Non-pigmented ciliary epithelial cell (primary cell): ENCODE results near the gene ADGRD2.

Experiments used
- DNase-seq: peaks from one replicate; pipeline ENCODE4 v3.0.0-alpha.2; 2010; ENCODE audit warnings: low read depth

The ADGRD2 gene

DNA sequence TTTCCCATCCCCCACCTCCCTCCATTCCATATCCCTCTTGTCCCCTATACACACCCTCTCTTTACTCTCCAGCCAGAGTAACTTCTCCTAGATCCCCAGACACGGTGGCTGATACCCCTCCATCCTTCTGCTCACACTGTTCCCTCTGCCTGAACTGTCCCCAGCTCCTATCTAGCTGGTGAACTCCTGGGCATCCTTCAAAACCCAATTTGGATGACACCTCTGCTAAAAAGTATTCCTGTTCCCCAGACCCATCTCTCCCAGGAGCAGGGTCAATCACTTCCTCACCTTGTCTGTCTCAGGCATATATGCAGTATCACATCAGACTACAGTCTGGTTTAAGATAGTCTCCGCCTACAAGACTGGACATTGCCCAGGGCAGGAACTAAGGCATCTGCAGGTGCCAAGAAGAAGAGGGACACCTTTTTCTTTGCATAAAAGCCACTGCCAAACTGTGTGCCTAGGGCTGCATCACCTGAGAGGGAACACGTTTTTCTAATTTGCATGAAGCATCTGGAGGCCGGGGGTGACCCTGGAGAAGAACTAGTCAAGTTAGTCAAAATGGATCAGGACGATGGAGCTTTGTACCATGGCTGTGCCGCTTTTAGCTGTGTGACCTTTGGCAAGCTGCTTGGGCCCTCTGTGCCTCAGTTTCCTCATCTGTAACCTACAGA is 29.8 kb downstream of the ADGRD2 start:
- no peak for DNase-seq

DNA sequence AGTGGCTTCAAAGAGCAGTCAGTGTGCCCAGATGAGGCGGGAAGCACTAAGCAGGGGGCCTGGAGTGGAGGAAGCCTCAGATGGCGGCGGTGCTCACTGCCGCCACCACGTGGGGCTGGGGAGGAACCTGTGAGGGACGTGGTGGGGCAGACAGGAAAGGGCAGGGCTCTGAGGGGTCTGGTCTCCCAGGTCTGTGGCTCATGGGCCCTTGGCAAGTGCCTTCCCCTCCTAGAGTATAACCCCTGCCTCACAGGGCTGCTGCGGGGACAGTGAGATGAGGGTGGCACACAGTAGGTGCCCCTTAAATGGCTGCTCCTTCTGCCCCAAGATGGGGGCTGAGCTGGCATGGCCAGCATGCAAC is 30.4 kb downstream of the ADGRD2 start:
- no peak for DNase-seq

DNA sequence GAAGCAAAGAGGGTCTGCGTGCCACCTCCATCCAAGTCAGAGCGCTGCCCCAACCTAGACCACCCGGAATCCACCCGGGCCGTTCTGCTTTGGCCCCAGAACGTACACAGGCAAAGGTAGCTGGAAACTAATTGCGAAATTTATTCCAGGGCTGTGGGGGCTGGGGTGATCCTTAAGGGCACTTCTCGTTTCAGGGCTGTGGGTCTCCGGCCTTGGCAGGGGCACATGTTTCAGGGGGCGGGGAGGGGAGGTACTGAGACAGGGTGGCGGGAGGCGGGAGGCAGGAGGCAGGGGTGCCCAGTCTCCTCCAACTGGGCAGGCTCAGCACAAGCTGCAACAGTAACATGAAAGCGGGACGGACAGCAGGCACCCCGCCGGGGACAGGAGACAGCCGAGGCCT is 30.9 kb downstream of the ADGRD2 start:
- DNase-seq: no peak

DNA sequence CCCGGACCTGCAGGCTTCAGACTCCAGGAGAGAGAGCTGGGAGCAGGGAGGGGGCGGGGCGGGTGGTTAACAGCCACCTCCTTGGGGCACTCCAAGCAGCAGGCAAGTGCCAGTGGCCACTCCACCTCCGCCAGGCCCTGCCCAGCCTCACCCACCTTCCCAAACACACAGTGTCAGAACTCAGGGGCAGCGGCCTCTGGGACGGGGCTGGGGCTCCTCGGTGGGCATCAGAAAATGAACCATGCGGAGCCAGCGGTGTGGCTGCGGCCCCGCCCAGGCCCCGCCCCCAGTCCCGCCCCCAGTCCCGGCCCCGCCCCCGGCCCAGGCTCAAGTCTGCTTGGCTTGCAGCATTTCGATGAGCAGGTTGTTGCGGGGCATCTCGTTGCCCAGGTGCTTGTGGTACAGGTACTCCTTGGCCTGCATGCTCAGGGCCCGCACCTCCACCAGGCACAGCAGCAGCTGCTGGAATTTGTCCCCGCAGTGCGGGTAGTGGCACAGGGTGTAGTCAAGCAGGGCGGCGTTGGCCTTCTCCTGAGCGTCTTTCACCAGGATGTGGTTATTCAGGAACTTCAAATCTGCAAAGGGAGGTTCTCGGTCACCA is 32.3 kb downstream of the ADGRD2 start:
- no peak for DNase-seq

DNA sequence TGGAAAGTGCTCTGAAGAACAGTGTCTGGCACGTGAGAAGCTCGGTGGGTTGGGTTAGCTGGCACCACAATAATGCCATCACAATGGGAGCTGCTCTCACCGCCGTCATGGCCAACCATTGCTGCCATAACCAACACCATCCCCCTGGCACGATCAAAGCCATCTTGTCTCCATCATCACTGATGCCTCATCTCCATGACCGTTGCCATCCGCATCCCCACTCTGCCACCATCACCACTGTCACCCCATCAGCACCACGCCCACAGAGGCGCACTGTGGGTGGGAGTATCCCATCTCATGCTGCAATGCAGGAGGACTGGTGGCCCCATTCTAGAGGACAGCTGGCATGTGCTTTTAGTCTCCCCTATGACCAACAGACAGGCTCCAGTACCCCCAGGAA is 33.2 kb downstream of the ADGRD2 start:
- DNase-seq: no peak

DNA sequence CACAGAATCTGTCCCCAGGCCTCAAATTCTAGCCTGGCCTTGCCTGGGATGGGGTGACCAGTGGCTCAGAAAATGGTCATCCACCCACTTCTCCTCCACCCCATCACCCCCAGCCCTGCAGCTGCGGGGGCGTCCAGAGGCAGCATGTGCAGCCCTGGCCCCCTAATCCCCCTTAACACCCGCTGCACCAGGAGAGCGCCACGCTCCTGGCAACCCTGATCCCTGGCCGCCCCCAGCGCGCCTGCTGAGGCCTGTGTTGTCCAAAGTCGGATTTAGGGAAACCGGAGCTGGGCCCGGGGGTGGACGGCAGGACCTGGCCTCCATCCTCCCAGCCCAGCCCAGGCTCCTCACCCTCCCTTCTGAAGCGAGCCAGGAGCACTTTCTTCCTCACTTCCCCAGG is 35.0 kb downstream of the ADGRD2 start:
- no peak for DNase-seq

DNA sequence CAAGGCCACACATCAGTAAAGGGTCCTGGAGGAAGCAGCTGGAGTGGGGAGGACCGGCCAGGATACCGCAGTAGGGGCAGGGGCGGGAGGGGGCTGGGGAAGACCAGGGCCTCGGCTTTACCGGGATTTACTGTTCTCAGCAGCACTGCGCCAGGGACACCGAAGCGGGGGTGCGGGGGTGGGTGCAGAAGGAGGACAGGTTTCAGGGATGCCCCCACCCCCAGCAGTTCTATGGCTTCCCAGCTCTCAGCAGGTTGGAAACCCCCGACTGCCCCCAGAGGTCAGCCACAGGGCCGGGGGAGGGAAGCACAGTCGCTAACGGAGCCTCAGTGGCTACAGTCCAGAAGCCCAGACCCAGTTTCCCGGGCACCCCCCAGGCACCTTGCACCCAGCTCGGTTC is 35.7 kb downstream of the ADGRD2 start:
- no peak for DNase-seq

DNA sequence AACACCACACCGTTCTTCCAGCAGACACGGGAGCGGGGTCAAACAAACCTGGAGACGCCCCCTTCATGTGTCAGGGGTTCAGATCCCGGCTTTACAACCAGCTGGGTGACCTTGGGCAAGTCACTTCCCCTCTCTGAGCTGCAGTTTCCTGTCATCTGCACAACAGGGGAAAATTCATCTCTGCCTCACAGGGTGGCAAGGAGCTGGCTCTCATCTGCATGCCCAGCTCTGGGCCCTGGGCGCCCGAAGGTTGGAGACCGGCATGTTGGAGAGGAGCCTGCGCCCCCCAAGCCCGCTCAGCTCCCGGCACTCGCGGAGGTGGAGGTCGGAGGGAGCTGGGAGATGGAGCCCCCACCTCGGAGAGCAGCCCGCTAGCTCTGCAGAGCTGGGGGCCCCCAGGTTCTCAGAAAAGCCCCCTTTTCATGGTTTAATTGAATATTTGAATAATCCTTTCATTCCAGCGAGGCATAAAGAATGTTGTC is 36.6 kb downstream of the ADGRD2 start:
- DNase-seq: no peak

DNA sequence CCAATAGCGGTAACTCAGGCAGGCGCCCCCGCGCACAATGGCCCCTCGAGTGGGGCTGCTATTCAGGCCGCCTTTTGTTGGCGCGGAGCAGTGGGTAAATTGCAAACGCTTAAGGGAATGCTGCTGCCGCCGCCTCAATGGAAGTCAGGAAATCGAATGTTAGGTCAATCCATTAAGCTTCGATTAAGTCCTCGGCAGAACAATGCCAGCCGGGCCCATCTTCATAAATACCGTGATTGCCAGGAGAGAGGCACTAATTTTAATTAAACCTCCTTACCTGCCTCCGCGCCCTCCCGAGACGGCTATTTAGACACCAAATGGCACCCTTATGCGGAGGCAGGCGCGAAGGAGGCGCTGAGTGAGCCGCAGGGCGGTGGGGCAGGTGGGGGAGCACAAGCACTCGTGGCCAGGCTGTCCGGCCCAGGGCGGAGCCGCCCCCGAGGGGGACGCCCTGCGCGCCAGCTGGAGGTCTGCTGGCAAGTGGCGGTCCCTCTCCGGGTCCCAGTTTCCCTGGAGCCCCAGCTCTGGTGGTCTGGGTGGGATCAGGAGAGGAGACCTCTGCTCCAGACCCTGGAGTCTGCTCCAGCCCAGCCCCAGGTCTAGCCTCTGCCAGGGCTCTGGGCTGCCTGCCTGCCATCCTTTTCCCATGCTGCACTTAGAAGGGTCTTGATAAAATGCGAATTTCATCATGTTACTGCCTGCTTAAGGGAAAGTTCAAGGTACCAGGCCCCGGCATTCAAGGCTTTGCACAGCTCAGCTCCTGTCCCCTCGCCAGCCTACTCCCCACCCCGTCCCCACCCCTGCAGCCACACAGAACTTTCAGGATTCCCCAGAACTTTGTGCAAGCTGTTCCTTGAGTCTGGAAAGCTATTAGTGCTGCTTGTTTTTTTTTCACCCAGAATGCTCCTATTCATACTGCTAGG is 37.3 kb downstream of the ADGRD2 start:
- DNase-seq: no peak

DNA sequence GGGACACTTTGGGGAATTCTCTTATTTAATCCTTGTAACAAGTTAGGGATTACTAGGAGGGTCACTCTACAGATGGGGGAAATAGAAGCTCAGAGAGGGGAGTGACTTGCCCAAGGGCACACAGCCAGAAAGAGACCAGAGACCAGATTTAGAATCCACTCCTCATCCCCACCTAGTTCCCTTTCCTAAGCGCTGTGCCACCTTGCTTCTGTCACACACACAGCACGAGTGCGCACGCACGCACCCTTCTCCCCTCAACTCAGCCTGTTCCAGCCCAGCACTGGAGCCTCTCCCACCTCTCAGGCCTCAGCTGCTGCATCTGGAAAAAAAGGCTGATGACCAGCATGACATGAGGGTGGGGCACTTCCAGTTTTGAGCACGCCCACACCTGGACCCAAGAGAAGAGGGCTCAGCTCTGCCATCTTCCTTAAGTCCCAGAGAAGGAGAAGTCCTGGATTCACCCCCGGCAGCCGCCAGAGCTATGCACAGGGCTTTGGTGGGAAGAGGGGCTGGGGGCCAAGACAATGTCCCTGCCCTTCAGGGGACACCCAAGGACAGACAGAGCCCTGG is 38.5 kb downstream of the ADGRD2 start:
- no peak for DNase-seq

DNA sequence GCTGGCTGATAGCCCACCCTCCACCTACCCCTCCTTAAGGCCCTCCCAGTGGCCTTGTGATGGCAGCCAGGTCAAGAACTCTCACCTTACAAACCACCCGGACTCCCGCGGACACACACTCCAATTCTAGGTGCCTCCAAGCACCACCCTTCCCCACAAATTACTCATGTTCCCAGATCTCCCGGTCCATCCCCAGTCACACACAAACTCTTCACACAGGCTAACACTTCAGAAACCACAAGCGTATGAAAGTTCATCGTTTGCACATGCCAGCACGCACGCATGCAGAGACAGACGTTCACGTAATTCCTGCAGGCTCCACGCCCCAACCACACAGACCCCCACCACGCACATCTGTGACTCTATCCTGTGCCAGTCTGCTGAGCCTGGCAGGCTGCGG is 39.0 kb downstream of the ADGRD2 start:
- no peak for DNase-seq

DNA sequence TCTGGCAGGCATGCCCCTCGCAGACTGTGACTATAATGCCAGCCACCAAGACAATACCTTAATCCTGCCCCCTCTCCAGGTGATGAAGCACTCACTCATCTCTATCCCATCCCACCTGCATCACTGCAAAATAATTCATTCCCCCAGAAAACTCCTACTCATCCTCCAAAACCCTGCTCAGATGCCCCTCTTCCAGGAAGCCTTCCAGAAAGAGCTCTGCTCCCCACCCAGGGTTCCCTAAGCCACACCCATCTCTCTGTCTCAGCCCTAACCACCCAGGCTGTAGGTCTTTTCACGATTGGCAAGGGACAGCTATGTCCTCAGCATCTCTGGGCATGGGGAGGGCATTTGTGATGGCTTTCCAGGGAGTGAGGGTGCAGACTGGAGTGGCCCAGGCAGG is 39.8 kb downstream of the ADGRD2 start:
- DNase-seq: no peak

DNA sequence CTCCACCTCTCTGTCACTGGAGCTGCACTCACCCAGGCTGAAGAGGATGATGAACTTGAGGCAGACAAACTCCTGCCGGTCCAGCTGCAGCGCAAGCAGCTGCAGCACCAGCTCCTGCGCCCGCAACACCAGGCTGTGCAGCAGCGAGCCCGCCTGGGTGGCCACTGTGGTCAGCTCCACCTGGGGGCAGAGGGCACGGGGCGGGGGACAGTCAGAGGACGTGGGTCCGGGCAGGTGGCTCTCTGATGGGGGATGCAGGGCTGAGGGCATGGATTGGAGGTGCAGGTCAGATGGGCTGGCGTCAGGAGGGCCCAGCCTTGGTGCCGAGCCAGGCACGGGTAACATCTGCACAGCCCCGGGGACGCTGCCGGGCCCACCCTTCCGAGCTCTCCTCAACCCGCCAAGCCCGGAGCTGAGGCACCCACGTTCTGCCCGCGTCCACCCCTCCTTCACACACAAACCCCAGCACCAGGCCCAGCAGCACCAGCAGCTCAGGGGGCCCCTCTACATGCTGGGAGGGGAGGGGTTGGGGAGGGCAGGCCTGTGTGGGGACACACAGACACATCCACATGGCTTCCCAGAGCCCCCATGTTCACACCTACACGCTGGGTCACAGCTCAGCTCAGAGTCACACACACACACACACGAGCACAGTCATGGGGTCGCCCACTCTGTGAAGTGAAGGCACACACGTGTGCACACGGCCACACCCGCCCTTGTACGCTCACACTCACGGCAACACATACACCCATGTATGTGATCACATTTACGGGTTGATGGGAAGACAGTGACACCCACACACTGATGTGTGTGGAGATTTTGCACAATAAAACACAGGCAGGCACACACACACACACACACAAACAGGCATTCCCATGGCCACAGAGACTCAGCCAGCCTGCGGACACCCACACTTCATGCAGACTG is 41.1 kb downstream of the ADGRD2 start:
- DNase-seq: no peak

DNA sequence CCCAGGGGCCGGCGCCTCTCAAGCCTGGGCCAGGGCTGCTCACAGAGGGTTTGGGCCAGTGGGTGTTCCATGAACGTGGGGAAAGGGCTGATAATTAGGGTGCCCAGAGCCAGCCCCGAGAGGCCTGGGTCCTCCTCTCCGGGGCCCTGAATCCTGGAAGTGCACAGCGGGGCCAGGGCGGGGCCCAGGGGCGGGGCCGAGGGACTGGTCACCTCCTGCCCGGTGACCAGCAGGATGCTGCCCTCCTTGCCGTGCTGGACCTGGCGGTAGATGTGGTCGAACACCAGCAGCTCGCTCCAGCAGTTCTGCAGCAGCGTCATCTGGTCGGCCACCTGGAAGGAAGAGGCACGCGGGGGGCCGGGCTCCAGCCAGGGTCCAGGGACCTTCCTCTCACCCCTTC is 42.6 kb downstream of the ADGRD2 start:
- DNase-seq: no peak

DNA sequence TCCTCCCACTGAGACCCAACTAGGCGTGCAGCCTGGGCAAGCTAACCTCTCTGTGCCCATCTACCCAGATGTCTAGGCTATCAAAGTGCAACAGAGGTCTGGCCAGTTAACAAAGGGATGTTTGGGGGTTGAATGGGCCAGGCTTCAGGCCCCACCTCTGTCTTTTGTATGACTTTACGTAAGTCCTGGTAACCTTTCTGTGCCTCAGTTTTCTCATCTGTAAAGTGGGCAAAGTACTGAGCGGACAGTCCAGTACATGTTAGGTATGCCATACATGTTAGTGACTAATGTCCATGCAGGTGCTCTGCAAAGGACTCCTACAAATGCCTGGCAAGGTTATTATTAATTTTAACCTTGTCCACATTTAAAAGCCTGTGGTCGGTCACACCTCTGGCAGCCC is 43.0 kb downstream of the ADGRD2 start:
- DNase-seq: no peak

DNA sequence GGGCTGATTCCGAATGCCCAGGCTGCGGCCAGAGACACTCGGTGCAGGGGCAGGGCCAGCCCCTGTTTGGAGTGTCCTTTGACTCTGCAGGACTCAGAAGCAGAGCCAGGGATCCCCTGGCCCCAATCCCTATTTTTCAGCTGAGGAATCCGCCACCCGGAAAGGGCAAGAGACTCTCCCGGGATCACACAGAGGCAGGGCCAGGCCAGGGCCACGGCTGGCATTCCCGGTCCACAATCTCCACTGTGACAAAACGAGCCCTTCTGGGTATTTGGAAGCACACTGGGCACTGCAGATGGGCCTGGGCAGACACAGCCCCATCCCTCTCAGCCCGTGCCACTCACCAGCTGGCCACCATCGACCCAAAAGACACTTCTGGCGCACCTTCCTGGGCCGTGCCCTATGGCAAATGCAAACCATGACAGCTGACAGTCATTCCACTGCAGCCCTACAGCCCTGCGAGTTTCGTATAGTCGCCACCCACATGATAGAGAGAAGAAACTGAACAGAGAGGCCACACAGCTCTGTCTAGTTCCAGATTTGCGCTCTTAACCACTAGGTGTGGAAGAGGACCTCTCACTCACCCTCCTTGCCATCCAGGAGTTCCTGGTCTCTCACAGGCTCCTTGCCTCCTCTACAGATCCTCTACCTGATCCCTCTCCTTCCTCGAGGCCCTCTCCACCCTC is 43.7 kb downstream of the ADGRD2 start:
- no peak for DNase-seq

DNA sequence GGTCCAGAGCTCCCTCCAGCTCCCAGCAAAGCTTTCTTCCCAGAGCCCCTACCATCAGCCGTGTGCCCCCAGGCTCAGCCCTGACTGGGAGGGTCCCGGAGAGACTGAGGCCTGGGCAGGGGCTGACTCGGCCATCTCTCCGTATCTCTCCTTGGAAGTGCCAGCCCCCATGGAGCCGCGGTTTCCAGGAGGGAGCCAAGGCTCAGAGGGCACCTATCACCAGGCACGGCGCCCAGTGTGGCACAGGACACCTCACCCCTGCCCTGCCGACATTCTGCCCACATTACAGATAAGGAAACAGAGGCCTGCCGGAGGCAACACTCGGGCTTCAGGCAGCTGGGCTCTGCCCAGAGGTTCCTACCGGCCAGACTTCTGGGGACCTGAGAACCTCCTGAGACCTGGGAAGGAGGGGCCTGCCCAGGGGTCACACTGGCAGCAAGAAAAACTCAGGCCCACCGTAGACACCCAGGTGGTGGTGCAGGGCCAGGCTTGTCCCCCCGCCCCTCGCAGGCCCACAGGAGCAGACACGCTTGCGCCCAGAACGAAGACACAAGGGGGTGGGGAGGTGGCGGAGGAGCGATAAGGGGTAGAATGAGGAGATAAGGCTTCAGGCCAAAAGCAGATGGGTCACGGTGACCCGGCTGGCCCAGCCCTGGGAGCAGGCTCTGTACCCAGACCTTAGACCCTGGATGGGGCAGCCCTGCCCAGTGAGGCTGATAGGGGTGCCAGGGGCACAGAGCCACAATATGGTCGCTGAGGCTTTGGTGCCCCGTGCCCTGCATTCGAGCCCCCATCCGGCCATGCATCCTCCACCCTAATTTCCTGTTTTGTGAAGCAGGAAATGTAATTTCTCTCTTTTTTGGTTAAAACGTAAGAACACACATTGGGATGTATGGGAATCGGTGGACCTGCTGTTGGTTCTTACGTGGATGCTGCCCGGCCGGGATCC is 45.1 kb downstream of the ADGRD2 start:
- no peak for DNase-seq

DNA sequence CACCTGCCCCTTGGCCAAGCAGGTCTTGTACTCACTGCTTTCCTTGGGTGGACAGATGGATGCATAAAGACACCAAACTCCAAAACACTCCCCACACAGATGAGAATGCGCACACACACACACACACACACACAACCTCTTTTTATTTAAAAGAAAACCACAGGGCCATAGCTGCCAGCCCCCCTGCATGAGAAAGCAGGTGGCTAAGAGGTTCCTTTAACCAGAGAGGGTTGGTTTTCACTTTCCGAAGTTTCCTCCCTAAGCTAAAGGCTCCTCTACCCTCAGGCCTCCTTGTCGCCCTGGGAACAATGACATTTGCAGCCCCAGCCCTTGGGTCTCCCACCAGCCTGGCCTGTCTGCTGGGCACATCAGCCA is 45.8 kb downstream of the ADGRD2 start:
- no peak for DNase-seq

DNA sequence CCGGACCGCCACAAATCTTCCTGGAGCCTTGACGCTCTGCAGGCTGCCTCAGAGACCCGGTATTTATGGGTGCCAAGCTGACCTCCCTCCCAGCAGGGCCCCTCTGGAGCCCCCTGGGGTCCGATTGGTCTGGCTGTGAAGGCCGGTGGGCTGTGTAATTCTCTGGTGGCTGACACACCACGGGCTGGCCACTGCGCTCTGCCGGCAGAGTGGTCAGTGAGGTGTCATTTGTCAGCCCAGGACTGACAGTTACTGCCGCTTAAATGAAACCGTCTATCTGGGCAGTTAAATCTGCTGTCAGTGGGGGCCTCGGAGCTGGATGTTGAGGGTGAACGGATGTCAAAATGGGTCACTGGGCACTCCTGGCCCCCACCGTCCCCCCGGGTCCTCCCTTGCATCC is 46.2 kb downstream of the ADGRD2 start:
- DNase-seq: no peak

DNA sequence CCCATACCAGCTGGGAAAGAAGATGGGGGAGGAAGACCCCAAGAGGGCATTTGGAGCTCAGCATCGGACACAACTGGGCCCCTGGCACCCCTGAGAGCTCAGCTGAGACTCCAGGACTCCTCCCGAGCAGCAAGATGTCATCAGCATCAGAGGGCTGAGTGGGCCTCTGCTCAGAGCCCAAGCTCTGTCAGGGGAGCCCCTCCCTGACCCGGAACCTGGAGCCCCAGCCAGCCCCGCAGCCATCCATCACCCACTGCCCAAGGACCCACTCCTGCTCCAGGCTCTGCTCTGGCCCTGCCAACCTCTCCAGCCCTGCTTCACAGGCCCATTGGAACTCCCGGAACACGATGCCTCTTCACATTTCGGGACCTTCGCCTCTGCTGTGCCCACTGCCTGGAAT is 47.2 kb downstream of the ADGRD2 start:
- DNase-seq: no peak
